Activated gamma-delta T cell (primary cell): ENCODE measurements around the gene DPM3.
"Not testable (repeated sequence)": the region's sequence is repeated elsewhere in the genome, so short reads cannot be mapped to it uniquely, and the experiment has no call there.

Experiments
- DNase-seq: peaks from one replicate; lab custom pipeline; 2025; lab: John Stamatoyannopoulos, UW
- total RNA-seq, 2 donors: gene quantifications; one replicate each; lab custom pipeline; 2026; lab: John Stamatoyannopoulos, UW

Gene DPM3, protein sequence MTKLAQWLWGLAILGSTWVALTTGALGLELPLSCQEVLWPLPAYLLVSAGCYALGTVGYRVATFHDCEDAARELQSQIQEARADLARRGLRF
- total RNA-seq = 5.4 reads per million in 2 donors

DNA sequence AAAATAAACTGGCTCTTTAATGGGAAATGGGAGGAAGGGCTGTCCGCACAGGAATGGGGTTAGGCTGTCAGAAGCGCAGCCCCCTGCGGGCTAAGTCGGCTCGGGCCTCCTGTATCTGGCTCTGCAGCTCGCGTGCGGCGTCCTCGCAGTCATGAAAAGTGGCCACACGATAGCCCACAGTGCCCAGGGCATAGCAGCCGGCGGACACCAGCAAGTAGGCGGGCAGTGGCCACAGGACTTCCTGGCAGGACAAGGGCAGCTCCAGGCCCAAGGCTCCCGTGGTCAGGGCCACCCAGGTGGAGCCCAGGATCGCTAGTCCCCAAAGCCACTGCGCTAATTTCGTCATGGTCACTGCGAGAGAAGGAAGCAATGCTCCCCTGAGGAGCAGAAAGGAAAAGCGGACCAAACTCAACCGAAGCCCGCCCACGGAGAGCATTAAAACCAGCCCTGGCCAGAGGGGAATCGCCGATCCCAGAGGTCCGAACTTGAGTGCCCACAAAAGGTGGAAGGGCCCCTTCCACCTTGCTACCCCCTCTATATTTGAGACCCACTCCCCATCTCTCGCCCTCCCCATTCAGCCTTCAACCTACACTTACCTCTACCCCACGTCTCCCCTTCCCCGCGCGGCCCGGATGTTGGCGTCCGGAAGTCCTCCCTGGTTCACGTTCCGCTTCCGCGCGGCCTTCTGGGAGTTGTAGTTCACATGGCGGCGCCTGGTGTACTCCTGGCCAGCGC is at the start of gene DPM3:
Gene DPM3, minus strand, starts transcription at position 637 of the 735 bp plus-strand sequence. Its CDS starts 291 bp downstream, at position 346.
- DNase-seq = peak; percentile 68

DNA sequence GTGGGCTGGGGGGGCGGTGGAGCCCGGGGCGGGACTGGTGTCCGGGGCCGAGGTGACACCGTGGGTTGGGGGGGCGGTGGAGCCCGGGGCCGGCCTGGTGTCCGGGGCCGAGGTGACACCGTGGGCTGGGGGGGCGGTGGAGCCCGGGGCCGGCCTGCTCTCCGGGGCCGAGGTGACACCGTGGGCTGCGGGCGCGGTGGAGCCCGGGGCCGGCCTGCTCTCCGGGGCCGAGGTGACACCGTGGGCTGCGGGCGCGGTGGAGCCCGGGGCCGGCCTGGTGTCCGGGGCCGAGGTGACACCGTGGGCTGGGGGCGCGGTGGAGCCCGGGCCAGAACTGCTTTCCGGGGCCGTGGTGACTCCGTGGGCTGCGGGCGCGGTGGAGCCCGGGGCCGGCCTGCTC is 49.6 kb upstream of the DPM3 start:
- not testable (repeated sequence) for DNase-seq

DNA sequence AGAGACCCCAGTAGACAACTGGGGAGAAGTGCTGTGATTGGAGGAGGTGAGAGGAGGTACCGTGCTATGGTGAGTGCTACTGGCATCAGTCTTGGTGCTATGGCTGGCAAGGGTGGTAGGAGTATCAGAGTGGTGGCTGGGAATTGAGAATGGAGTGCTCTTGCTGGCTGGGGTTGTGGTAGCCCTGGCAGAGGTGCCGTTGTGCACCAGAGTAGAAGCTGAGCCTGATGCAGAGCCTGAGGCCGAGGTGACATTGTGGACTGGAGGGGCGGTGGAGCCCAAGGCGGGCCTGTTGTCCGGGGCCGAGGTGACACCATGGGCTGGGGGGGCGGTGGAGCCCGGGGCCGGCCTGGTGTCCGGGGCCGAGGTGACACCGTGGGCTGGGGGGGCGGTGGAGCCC is 47.9 kb upstream of the DPM3 start:
- DNase-seq = no peak

DNA sequence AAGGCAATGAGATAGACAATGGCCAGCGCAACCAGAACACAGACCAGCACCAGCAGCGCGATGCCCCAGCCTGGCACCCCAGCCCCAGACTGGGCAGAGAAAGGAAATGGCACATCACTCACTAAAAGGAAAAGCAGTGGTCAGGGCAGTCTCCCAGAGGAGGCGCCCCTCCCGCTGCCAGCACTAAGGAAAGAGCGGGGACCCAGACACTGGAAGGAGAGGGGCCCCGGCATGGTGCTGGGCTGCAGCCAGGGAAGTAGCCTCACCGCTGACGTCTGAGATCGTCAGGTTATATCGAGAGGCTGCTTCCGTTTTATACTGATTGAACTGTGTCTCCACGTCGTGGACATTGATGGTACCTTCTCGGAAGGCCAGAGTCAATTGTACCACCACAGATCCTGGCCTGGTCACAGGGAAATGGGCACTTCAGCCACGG is 47.1 kb upstream of the DPM3 start:
- DNase-seq = no peak

DNA sequence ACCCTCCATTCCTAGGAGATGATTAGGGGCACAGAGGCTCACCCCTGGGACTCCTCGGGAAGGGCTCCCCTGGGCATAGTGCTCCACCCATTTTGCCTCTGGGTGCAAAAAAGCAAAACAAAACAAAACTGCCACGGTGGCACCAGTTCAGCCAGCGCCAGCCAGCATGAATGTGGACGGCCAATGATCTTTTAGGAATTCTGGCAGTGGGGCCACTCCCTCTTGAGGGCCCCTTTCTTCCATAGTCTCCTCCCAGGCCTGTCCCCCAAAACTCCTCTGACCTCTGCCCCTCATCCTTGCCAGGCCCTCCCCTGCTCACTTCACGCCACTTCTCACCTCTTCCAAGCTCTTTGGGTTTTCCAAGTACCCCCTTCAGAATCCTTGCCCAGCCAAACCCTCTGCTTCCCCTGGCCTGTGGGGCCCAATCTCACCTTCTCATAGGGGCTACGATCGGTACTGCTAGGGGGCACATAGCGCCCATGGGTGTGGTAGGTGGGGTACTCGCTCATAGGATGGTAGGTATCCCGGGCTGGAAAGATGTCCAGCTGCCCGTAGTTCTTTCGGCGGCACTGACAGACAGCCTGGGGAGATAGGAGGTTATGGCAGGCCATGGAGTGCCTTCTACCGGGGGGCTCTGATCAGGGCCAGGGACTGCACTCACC is 46.6 kb upstream of the DPM3 start:
- DNase-seq = no peak

DNA sequence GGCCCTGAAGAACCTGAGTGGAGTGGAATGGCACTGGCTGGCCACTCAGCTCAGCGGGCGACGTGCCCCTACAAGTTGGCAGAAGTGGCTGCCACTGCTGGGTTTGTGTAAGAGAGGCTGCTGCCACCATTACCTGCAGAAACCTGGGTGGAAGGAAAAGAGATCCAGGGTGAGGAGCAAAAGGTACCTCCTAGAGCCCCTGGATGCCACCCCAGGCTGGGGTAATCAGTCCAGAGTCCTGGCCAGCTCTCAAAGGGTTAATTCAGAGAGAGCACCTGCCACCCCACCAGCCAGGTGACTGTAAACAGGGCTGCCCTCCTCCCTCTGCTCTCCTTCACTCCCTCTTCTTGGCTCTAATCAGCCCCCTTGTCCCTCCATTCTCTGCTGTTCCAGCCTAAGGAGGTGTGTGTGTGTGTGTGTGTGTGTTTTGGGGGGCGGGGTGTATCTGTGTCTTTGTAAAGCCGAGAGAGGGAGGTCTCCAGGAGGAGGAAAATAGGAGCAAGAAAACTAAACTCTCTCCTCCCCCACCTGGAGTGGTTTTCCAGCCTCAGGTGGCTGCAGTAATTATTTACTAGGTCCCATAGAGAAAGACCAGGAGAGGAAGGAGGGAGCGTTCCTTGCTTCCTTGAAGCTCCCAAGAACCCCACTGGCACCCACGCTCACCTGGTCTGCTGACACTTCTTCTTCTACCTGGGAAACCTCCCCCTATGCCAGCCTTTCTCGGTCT is 45.9 kb upstream of the DPM3 start:
- DNase-seq = no peak

DNA sequence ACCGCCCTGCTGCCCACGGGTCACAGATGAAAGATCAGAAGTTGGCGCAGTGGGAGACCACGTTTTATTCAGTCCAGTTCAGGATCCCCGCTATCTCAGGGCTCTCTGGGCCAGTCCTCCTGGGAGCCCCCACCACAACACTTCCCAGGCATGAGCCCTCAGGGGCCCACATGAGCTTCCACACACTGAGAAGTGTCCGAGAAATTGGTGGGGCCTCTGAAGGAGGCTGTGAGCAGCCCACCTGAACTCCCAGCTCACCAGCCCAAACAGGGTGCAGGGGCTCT is 45.4 kb upstream of the DPM3 start:
- no peak for DNase-seq

DNA sequence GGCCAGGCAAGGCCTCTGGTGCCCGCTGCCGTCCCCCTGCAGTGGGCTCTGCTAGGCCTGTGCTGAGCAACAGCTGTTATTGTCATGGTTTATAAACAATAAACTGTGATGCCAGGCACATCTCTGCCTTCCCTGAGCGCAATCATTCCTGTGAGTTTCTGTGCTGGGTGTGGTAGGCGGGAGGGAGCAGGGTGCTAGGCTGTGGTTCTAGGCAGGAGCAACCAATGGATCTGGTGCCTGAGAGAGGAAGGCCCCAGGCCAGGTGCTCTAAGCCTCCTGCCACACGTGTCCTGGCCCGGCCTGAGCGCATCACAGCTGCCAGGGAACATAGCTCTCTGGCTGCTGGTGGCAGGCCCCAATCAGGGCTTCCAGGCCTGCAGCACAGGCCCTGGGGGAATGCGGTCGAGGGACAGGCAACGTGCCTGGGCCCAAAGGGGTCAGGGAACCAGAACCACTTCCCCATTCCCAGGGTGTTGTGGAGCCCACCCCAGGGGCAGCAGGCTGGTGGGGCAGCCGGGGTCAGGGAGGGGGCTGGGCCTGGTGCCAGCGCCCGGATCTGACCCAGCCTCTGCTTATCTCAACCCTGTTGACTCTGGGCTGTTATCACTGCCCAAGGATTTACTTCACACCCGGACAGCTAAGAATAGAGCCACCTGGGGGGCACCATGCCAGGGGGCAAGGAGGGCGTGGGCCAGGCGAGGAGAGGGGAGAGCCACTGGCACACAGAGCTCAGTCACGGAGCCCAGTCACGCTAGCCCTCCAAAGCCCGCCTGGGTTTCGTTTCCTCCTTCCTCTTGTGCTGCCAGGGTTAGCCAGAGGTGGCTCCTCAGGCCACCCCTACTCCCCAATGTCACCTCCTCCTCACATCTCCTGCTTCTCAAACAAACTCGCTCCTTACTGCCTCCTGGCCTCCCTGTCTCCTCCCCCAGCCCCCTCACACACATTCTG is 44.8 kb upstream of the DPM3 start:
- DNase-seq = no peak

DNA sequence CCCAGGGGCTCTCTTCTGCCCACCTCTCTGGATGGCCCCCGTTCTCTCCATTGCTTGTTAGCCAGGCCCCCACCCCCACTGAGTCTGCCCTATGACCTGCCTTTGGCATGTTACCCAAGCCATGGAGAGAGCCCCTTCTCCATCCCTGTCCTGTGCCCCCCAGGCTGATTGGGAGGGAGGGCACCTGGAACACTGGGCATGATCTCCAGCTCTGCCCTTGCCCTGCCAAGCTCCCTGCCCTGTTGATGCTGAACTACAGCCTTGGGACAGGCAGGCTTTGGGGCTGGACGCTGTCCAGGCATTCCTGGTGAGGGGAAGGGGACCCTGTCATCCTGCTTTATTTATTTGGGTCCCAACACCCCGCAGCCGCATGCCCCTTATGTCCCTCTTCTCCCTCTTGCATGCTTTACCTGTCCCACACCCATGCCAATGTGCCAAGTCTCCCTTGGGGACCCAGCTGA is 44.0 kb upstream of the DPM3 start:
- no peak for DNase-seq

DNA sequence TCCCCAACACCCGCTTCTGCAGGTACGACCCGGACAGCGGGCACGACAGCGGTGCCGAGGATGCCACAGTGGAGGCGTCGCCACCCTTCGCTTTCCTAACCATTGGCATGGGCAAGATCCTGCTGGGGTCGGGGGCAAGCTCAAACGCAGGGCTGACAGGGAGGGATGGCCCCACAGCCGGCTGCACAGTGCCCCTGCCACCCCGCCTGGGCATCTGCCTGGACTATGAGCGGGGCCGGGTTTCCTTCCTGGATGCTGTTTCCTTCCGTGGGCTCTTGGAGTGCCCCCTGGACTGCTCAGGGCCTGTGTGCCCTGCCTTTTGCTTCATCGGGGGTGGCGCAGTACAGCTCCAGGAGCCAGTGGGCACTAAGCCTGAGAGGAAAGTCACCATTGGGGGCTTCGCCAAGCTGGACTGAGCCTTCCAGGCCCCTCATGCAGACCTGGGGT is 43.5 kb upstream of the DPM3 start:
- DNase-seq = no peak

DNA sequence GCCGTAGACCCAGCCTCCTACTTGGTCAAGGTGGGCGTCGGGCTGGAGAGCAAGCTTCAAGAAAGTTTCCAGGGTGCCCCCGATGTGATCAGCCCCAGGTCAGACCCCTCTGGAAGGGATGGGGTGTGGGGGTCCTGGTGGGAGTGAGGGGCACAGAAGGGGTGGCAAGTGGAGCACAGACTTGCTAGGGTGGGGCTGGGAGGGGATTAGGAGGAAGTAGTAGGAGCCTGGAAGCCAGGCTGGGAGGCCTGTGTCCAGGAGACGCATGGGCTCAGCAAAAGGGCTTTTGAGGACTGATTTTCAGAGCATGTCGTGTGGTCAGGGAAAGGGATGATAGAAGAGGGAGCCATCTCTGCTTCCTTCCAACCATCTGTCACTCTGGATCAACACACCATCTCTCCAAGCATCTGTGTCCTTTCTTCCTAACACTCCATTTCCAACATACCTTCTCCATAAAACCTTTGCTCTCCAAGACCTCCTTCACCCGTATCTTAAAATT is 41.8 kb upstream of the DPM3 start:
- DNase-seq = no peak

DNA sequence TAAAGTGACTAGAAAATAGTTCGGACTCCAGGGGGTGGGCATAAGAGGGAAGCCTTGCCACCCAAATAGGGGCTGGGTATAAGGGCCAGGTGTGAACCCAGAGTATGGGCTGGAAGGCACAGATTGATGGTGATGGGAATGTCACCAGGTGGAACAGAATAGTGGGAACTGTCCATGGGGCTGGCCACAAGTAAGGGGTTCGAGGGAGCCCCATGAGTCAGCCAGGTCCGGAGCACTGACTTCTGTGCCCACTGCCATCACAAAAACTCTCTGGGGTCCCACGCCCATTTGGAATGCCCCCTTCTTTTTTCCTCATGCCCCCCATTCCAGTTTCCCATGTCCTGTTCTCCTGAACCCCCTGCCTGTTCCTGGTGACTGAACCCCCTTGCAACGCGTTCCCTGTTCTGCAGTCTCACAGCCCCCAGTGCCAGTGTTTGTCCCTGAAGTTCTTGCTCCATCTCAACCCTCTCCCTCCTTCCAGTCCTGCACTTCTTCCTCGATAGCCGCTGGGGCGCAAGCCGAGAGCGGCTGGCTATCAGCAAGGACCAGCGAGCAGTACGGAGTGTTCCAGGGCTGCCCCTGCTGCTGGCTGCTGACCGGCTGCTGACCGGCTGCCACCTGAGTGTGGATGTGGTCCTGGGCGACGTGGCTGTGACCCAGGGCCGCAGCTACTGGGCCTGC is 41.2 kb upstream of the DPM3 start:
- no peak for DNase-seq

DNA sequence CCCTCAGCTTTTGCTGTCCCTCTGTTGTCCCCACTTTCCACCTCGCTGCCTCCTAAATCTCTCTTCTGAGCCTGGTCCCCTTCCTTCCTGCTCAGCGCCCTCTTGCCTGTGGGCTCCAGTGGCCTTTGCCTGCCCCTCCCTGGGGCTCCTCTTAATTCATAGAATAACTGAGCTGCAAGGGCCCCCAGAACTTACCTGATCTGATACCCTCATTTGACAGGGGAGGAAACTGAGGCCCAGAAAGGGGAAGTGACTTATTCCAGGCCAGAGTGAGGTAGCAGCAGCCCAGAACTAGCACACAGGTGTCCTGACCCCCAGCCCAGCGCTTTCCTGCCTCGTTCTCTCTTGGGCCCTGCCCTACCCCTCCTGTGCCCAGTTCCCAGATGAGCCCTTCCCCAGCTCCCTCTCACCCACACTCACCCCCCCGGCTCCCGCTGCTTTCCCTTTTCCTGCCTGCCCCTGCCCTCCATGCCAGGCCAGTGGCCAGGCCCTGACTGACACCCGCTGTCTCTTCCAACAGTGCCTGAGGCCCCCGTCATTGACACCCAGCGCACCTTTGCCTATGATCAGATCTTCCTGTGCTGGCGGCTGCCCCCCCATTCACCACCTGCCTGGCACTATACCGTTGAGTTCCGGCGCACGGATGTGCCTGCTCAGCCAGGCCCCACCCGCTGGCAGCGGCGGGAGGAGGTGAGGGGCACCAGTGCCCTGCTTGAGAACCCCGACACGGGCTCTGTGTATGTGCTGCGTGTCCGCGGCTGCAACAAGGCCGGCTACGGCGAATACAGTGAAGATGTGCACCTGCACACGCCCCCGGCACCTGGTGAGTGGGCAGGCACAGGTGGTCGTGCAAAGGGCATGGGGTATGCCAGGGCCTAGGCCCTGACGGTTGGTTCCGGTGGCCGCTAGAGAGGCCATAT is 39.0 kb upstream of the DPM3 start:
- no peak for DNase-seq

DNA sequence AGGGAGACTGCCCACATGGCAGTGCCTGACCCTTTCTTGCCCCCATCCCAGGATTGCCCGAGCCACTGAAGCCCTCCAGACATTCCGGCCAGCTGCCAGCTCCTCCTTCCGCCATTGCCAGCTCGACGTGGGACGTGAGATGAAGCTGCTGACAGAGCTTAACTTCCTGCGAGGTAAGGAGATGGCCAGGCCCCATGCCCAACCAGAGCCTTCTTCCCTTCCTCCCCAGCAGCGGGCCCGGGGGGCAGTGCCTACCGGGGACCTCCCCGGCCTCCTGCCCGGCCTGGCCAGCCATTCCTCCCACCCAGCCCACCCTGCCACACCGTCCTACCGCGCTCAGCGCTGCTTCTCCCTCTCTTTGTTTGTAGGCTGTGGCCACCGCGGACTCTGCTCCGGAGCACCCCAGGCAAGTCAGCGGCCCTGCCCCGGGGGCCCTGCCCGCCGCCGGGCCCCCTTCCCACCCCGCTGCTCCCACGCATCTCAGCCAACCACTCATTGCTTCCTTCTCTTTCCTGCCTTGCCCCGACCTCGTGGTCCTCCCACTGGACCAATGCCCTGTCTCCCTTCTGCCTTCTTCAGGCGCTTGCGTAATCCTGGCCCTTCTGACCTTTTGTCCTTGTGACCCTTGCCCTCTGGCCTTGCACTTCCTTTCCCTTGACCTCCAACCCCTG is 38.2 kb upstream of the DPM3 start:
- no peak for DNase-seq

DNA sequence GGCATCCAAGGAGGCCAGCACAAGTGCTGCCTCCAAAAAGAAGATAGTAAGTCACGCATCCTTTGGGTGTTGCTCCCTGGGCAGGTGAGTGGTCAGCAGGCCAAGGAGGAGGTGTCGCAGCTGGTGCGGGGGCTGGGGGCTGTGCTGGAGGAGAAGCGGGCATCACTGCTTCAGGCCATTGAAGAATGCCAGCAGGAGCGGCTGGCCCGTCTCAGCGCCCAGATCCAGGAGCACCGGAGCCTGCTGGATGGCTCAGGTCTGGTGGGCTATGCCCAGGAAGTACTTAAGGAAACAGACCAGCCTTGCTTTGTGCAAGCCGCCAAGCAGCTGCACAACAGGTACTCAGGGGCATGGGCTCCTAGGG is 37.6 kb upstream of the DPM3 start:
- no peak for DNase-seq

DNA sequence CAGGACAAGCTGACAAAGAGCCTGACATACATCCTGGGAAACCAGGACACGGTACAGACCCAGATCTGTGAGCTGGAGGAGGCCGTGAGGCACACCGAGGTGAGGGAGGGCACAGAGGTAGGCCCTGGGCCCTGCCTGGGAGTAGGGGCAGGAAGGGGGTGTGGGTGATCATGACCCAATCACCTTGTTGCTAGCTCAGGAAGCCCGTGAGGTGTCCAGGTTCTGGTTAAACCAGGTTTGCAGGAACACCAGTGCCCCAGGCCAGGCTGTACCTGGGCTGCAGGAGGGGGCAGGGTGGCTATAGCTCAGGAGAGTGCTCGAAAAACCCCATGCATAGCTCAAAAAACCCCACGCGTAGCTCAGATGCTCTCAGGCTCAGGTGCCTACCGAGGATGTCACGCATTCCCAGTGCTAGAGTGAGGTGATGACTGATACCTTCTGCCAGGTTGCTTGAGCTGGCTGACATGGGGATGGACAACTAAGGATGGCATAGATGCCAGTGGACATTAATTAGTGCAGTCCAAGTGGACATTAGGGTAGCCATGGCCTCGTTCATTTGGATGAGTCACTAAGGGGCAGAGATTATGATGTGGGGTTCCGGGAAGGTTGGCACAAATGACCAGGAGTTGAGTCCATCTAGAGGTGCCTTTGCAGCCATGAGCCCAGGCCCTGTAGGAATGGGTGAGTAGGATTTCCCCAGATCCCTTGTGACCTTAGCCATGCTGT is 37.0 kb upstream of the DPM3 start:
- no peak for DNase-seq

DNA sequence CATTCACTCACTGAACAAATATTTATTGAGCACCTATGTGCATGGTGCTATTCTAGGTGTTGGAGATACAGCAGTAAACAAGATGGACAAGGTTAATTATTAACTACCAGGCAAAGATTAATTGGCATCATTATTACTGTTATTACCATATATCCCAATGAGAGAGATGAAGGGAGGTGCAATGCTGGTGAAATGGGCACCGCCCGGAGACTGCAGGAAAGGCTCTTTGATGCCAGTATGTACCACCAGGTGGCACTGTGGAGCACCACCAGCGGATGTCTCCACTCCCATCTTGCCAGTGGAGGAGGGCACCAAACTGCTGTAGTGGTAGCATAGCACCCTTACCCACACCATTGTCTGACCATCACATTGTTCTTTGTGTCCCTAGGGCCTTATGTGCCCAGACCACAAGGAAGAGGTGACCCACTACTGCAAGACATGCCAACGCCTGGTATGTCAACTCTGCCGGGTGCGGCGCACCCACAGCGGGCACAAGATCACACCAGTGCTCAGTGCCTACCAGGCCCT is 36.3 kb upstream of the DPM3 start:
- DNase-seq = no peak

DNA sequence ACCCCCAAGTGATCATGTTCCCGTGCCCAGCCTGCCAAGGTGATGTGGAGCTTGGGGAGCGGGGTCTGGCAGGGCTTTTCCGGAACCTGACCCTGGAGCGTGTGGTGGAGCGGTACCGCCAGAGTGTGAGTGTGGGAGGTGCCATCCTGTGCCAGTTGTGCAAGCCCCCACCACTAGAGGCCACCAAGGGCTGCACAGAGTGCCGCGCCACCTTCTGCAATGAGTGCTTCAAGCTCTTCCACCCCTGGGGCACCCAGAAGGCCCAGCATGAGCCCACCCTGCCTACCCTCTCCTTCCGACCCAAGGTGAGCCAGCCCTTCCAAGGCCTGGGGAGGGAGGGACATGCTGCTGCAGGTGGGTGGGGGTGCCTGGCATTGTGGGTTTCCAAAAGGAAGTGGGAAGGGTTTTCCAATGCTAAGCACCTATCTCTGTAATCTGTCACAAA is 35.6 kb upstream of the DPM3 start:
- no peak for DNase-seq
